Activated CD4-positive, CD25-positive, alpha-beta regulatory T cell treated with anti-CD3 and anti-CD28 coated beads, Interleukin-2, amount 50 U/mL, for 72 hours (primary cell): ENCODE data around the gene PRDM16.
"Not testable (repeated sequence)": the region's sequence is repeated elsewhere in the genome, so short reads cannot be mapped to it uniquely, and the experiment has no call there.

ENCODE experiments used
- DNase-seq: peaks from one replicate; pipeline ENCODE4 v3.0.0; 2021

PRDM16 gene

GRCh38 chr1:3236955-3237354 is 168.0 kb downstream of the PRDM16 start:
- no peak for DNase-seq

- DNase-seq = no peak
Measured at GRCh38 chr1:3237570-3237969, 168.6 kb downstream of the PRDM16 start.

DNA sequence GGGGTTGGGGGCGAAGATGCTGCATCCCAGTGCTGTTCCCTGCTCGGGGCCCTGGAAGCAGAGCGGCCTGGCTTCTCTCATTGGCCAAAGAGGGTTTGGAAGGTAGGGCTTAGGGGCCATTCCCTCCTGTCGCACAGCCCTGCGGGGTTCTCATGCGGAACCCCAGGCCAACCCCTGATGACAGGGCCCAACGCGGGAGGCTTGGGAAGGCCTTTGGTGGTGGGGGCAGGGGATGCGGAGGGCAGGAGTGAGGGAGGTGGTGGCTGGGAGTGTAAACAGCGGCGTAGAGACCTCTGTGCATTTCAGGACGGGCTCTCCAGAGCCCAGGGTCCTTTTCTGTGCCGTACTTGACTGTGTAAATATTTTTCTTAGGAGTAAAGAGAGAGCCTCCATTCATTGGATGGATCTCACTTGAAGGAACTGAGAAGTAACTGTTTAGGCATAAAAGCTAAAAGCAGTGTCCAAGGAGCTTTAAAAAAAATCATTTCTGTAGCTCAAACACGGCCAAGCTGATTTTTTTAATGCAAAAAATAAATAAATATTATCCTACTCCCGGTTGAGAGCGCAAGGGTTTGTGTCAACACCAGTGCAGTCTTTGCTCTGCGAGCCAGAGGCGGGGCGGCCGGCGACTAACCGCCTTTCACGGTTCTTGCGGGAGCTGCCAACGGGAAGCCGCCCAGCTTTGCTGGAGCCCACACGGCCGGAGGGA is 169.1 kb downstream of the PRDM16 start:
- no peak for DNase-seq

- DNase-seq = no peak
Measured at GRCh38 chr1:3238703-3239278, 169.8 kb downstream of the PRDM16 start.

- not testable (repeated sequence) for DNase-seq
Measured at GRCh38 chr1:3239991-3240390, 171.0 kb downstream of the PRDM16 start.

DNA sequence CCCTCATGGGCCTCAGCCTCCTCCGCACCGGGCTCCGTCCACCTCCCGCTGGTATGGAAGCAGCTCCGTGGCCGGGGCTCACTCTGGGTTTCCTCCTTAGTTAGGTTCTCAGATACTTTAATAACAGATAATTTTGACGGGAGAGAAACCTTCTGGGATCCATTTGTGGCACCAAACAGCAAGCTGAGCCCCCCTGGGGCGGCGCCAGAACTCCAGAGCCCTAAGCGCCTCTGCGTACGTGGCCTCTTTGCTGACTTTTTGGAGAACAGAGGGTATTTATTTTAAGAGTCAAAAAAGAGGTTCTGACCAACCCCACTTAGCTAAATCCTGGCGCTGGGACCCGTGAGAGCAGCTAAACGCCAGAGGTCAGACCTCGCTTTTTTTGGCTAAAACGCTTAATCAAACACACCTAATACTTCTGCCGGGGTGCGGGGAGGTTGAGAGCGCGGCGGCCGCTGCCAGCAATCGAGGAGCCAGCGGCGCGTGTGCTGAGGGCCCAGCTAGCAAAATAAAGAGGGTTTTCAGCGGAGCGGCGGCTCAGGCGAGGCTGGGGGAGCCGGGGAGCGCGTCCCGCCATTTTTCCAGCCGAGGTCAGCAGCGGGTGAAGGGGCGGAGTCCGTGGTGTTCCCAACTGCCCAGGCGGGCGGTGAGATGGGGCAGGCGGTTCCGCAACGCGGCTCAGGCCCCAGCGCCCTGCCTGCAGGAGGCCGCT is 171.7 kb downstream of the PRDM16 start:
- no peak for DNase-seq

GRCh38 chr1:3241236-3241550 is 172.2 kb downstream of the PRDM16 start:
- DNase-seq = no peak

DNA sequence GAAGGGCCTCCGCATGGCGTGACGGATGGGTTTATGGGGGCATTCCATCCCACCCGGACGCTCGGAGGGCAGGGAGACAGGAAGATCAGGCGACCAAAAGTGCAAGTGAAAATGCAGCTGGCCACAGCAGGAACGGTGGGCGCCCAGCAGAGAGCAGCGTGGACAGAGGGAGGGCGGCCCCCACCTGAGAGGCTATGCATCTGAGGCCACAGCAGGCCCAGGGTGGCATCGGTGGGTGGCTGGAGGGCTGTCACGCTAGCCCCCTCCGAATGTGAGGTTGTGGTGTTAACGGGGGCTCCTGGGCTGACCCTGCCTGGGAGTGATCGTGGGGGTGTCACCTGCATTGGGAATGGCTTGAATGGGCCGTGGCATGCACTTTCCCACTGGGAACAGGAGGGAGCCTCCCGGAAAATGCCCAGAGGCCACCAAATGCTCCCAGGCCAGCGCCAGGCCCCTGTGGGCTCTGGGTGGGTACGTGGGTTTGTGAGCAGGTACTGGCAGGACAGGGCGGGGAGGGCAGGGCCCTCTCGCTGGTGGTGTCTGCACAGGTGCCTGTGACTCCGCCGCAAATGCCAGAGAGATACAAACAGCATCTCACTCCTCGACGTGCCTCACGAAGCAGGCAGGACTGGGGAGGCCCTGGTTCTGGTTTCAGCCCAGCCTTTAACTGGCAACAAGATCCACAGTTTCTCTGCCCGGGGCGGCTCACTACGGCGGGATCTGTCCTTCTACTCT is 172.8 kb downstream of the PRDM16 start:
- no peak for DNase-seq

DNA sequence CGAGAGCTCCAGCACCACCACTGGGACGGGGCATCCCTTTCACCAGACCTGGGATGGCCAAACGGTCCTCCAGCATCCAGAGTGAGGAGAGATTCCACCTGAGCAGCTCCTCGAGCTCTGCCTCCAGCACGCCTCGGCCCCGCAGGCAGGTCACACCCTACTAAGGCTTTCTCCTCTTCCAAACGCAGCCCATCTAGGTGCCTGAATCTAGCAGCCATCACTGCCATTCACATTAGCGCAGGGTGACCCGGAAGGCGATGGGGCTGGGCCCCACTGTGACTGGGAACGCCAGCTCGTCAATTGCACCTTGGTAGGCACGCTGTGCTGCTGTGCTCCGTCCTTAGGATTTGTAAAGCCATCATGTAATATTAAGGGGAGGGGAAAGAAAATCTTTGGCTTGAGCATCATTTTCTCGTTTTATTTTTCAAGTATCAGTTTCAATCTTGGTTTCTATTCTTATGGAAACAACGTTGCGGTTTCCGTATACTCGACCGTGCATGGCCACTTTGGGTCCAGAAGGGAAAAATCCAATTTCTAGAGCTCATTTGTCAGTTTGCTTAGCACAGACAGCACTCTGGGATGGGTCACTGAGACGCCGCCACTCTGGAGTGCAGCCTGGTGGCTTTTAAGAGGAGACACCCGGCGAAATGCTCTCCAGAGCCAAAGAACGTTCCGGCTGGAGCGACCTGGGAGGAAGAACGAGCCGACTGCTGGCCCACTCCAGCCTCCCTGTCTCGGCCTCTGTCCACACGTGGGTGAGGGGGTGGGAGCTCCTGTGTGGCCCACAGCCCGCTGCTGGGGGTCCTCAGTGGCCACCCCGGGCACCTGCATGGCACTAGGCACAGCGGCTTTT is 173.6 kb downstream of the PRDM16 start:
- no peak for DNase-seq

DNA sequence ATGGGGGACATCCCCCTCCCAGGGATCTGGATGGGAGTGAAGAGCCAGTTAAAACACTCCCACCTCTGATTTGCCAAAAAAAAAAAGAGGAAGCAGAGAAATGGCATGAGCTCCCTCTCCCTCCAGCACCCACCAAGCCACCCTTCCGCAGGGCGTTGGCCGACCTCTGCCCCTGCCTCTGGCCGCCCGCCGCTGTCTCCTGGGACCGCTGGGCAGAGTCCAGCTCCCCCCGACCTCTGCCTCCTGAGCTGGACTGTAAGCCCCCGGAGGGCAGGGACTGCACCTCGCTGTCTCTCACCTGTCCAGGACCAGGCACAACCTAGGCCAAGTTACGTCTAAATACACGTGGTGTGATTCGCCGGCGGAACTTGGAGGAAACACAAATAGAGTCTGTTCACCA is 174.3 kb downstream of the PRDM16 start:
- no peak for DNase-seq

- DNase-seq = no peak
Measured at GRCh38 chr1:3244025-3244926, 175.3 kb downstream of the PRDM16 start.

- no peak for DNase-seq
Measured at GRCh38 chr1:3244927-3245315, 175.9 kb downstream of the PRDM16 start.

- DNase-seq = no peak
Measured at GRCh38 chr1:3245344-3245743, 176.3 kb downstream of the PRDM16 start.

GRCh38 chr1:3245768-3246167 is 176.8 kb downstream of the PRDM16 start:
- DNase-seq = no peak

DNA sequence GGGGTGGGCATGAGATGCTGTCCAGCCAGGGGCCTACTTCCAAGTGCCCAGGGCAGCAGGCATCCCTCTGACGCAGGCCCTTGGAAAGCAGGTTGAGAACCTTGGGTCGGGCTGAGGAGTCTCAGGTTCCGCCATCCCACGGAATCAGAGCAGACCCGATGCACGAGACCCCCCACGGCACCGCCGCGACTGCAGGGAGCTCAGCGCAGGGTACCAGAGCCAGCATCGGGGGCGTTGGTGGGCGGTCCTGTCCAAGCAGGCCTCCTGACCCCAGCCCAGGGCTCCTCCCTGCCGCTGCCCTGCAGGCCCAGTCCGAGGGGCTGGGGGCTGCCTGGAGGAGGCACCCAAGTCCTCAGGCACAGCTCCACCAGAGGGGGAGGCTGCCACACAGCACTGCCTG is 177.2 kb downstream of the PRDM16 start:
- DNase-seq = no peak

GRCh38 chr1:3247521-3248121 is 178.6 kb downstream of the PRDM16 start:
- no peak for DNase-seq

DNA sequence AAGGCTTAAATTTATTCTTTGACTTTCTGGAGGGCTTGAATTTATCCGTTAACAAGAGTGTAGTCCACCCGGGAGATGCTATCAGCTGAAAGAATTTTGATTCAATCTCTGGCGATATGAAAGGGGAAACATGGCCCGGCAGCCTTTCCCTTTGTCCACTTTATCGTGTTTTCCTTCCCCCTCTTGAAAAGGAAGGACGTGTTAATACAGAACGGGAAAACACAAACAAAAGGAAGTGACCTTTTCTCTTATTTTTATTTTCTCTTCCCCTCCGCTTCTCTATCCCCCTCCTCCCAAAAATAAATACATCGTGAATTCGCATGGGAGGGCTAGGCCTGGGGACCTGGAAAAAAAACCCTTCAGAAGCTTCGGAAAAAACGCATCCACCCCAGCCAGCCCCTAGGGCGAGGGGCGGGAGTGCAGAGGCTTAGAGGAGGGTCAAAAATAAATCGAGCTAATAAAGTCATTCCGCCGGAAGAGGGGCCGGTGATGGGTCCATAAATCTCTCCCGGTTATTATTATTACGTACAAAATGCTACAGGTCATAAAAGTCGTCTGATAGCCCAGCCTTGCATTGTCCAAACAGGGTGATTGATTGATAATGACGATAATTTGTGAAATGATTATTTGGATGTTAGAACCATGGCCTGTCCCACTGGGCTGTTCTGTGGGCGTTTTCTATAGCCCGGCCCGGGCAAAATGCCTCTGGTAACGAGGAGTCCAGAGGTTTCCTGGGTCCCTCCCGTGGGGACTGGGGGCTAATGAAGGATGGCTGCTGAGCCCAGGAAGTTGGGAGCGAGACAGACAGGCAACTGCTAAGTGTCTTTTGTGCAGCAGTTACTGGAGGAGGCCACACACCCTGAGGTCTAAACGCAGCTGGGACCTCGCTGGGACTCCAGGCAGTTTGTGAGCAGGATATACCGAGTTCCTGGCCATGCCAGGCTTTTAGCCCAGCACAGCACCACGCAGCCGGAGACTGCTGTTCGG is 179.4 kb downstream of the PRDM16 start:
- no peak for DNase-seq

DNA sequence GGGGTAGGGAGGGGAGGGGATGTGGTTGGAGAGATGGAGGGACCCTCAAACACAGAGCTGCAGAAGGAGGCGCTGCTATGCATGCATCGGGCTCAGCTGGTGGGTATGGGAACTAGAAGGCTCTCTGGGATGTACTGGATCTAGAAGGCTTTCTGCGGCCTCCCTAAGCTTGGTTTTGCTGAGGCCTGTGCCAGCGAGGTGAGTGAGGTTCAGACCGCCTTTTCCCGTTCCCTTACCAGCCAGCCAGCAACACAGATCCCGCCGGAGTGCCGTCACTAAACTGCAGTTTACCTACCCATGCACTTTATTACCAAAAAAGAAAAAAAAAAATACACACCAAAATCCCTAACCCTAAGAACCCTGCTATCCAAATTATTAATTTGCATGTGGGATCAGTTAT is 180.2 kb downstream of the PRDM16 start:
- DNase-seq = no peak

DNA sequence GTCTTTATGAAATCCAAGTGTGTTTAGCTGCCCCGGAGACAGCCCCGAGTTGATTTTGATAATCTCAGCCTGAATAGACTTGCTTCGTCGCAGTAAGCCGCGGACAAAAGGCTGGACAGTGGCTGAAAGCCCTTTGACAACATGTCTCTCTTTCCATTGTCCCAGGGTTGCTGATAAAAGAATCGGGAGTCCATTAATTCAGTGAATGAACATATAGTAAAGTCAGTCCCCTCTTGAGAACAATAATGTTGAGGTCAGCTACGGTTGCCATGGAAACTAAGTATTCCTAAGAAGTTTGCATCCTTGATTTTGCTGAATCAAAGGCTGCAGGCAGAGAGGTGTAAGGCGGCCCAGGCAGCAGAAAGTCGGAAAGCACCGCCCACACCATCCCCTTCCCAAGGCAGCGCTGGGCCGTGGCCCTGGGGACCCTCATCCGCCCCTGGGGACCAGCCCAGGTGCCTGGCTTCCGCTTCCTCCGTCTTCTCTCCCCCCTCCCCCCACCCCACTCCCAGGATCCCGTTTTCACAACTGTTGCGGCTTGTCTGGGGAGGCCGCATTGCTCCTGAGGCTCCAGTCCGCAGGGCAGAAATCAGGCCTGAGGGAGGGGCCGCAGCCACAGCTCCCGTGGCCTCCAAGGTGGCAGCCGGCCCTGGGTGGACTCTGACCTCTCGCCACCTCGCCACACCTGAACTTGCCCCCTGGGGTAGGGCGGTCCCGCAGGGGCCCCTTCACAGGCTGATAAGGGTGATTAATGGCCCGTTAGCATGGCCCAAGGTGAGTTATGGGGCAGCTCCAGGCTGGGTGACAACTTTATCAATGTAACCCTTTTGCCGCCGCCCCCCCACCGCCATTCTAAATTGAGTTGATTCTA is 180.9 kb downstream of the PRDM16 start:
- no peak for DNase-seq
